HCT116 (cell line): ENCODE measurements around the gene SPEM3. TPM values are rescaled to one million over a fixed set of nuclear protein-coding genes. Genes with fewer than 3 reads are reported as not detected.

Experiments
- ATAC-seq: fragments of 200-7000 bp; cut with Tn5 transposase; 2 replicates; pipeline ENCODE4 v1.9.1; 2020; ENCODE audit warnings: mild to moderate bottlenecking, moderate library complexity
- BruUV-seq: library from RNA; stranded (reverse); fragments of 400-500 nt; replicated peaks from 2 replicates; lab custom pipeline; 2021; lab: Mats Ljungman, UMichigan
- CTCF ChIA-PET: fragments of 300-600 bp; sonication (Branson Sonifier 250); formaldehyde crosslinking; loops from one replicate; lab custom pipeline; 2021; ENCODE audit warnings: antibody characterized with exemption; lab: Charles Lee
- POLR2A ChIA-PET: fragments of 300-600, 350-600 bp; sonication (Branson Sonifier 250); formaldehyde crosslinking; loops from one replicate; lab custom pipeline; 2021; ENCODE audit warnings: antibody characterized with exemption; lab: Charles Lee
- RAD21 ChIA-PET, 2 experiments: fragments of 300-600 bp; sonication (Branson Sonifier 250); formaldehyde crosslinking; loops; one replicate each; lab custom pipeline; 2023; ENCODE audit warnings: low total read pairs in 2 of 2; ENCODE audit not compliant: uncharacterized antibody in 2 of 2, unreplicated experiment in 2 of 2, low non-redundant PET in 1 of 2; lab: Charles Lee
- DNase-seq: peaks from one replicate; pipeline ENCODE4 v3.0.0-alpha.2; 2010; ENCODE audit warnings: low read depth, low spot score
- H2AFZ ChIP-seq: fragments of 200-600 bp; shearing (Covaris generic), sonication (generic); 2 replicates; pipeline ENCODE4 v1.6.1; 2017; ENCODE audit warnings: low read depth, mixed run types, mixed read lengths, antibody characterized with exemption, low read length; ENCODE audit not compliant: poor library complexity, severe bottlenecking
- H3K27ac ChIP-seq: 2 replicates; pipeline ENCODE4 v1.5.1; 2012; ENCODE audit warnings: low read depth, low read length
- H3K27me3 ChIP-seq: fragments of 200-600 bp; sonication (generic); 2 replicates; pipeline ENCODE4 v1.6.1; 2016; ENCODE audit warnings: mixed run types, low read length, mixed read lengths; ENCODE audit not compliant: insufficient read depth
- H3K36me3 ChIP-seq, 2 experiments: fragments of 200-500 bp in 1 of 2; fragments of 200-600 bp in 1 of 2; sonication (Bioruptor generic) in 1 of 2; sonication (generic) in 1 of 2; 2 replicates each; pipeline versions ENCODE4 v1.5.1 to v1.6.1; 2014 to 2016; ENCODE audit warnings: low read length in 2 of 2, inconsistent platforms in 1 of 2, mixed read lengths in 1 of 2, mixed run types in 1 of 2; ENCODE audit not compliant: insufficient read depth in 2 of 2, control insufficient read depth in 1 of 2
- H3K4me1 ChIP-seq, 2 experiments: fragments of 200-600 bp in 1 of 2; sonication (generic) in 1 of 2; 2 replicates each; pipeline versions ENCODE4 v1.5.1 to v1.6.1; 2012 to 2017; ENCODE audit warnings: low read length in 2 of 2, inconsistent platforms in 1 of 2, mild to moderate bottlenecking in 1 of 2, mixed read lengths in 1 of 2, mixed run types in 1 of 2, moderate library complexity in 1 of 2; ENCODE audit not compliant: insufficient read depth in 2 of 2, control insufficient read depth in 1 of 2
- H3K4me2 ChIP-seq: fragments of 200-600 bp; sonication (generic); 2 replicates; pipeline ENCODE4 v1.6.1; 2017; ENCODE audit warnings: mixed run types, low read length, mixed read lengths
- H3K4me3 ChIP-seq, 2 experiments: fragments of 200-600 bp in 1 of 2; sonication (generic) in 1 of 2; replicated peaks in 1 of 2; 2 replicates each; pipeline ENCODE4 v1.5.1; 2011 to 2016; ENCODE audit warnings: low read length in 2 of 2, control low read depth in 1 of 2, low read depth in 1 of 2, mild to moderate bottlenecking in 1 of 2, mixed read lengths in 1 of 2, mixed run types in 1 of 2
- H3K79me2 ChIP-seq: fragments of 200-600 bp; sonication (generic); 2 replicates; pipeline ENCODE4 v1.6.1; 2017; ENCODE audit warnings: mild to moderate bottlenecking, mixed run types, low read length, moderate library complexity, mixed read lengths; ENCODE audit not compliant: insufficient read depth
- H3K9ac ChIP-seq: fragments of 200-600 bp; sonication (generic); 2 replicates; pipeline ENCODE4 v1.6.1; 2016; ENCODE audit warnings: low read length, mixed read lengths
- H3K9me2 ChIP-seq: fragments of 200-600 bp; sonication (generic), shearing (Covaris generic); 2 replicates; pipeline ENCODE4 v1.6.1; 2017; ENCODE audit warnings: mixed run types, mild to moderate bottlenecking, moderate library complexity; ENCODE audit not compliant: insufficient read depth
- H3K9me3 ChIP-seq, 2 experiments: fragments of 200-500 bp in 1 of 2; fragments of 200-600 bp in 1 of 2; sonication (Bioruptor generic) in 1 of 2; sonication (generic) in 1 of 2; 2 replicates each; pipeline ENCODE4 v1.6.1; 2014 to 2017; ENCODE audit warnings: low read length in 2 of 2, mixed read lengths in 2 of 2, inconsistent platforms in 1 of 2, low read depth in 1 of 2, mild to moderate bottlenecking in 1 of 2, mixed run types in 1 of 2, moderate library complexity in 1 of 2; ENCODE audit not compliant: control insufficient read depth in 1 of 2, insufficient read depth in 1 of 2
- H4K20me1 ChIP-seq: fragments of 200-600 bp; sonication (generic), shearing (Covaris generic); 2 replicates; pipeline ENCODE4 v1.6.1; 2017; ENCODE audit warnings: mixed run types, mild to moderate bottlenecking, moderate library complexity; ENCODE audit not compliant: insufficient read depth
- CBX3 ChIP-seq: IDR thresholded peaks from 2 replicates; pipeline ENCODE4 v1.6.1; 2012; ENCODE audit warnings: low read depth
- CEBPB ChIP-seq: IDR thresholded peaks from 2 replicates; pipeline ENCODE4 v1.6.1; 2012; ENCODE audit warnings: low read depth
- EGR1 ChIP-seq: IDR thresholded peaks from 2 replicates; pipeline ENCODE4 v1.6.1; 2012; ENCODE audit warnings: low read depth
- ELF1 ChIP-seq: IDR thresholded peaks from 2 replicates; pipeline ENCODE4 v1.6.1; 2012; ENCODE audit warnings: low read depth, borderline replicate concordance
- EZH2 ChIP-seq: fragments of 200-600 bp; sonication (generic); IDR thresholded peaks from 2 replicates; pipeline ENCODE4 v1.6.1; 2017; ENCODE audit warnings: antibody characterized with exemption, mixed run types
- EZH2phosphoT487 ChIP-seq: fragments of 200-600 bp; IDR thresholded peaks from 2 replicates; pipeline ENCODE4 v1.6.1; 2018; ENCODE audit warnings: antibody characterized with exemption, borderline replicate concordance
- JUND ChIP-seq: IDR thresholded peaks from 2 replicates; pipeline ENCODE4 v1.6.1; 2012
- POLR2A ChIP-seq: IDR thresholded peaks from 2 replicates; pipeline ENCODE4 v1.7.0; 2011; ENCODE audit warnings: borderline replicate concordance; ENCODE audit not compliant: insufficient read depth, insufficient read length; ENCODE audit errors: extremely low read depth
- POLR2AphosphoS5 ChIP-seq: IDR thresholded peaks from 2 replicates; pipeline ENCODE4 v1.6.1; 2011; ENCODE audit warnings: mild to moderate bottlenecking, low read depth, low read length, moderate library complexity
- SIN3A ChIP-seq: IDR thresholded peaks from 2 replicates; pipeline ENCODE4 v1.6.1; 2012; ENCODE audit warnings: low read depth
- SP1 ChIP-seq: IDR thresholded peaks from 2 replicates; pipeline ENCODE4 v1.6.1; 2012; ENCODE audit warnings: low read depth
- SRF ChIP-seq: IDR thresholded peaks from 2 replicates; pipeline ENCODE4 v1.6.1; 2012; ENCODE audit warnings: low read depth
- TCF7L2 ChIP-seq: IDR thresholded peaks from 2 replicates; pipeline ENCODE4 v1.7.0; 2011; ENCODE audit warnings: borderline replicate concordance, inconsistent platforms; ENCODE audit not compliant: insufficient read depth, insufficient read length; ENCODE audit errors: extremely low read depth
- YY1 ChIP-seq: IDR thresholded peaks from 2 replicates; pipeline ENCODE4 v1.6.1; 2011; ENCODE audit warnings: low read length, low read depth, moderate library complexity, mild to moderate bottlenecking; ENCODE audit not compliant: insufficient replicate concordance; ENCODE audit errors: extremely low read depth
- ZFX ChIP-seq: fragments of 450-650 bp; IDR thresholded peaks from 2 replicates; pipeline ENCODE4 v1.6.1; 2017
- ZNF274 ChIP-seq: fragments of 200-500 bp; sonication (Bioruptor generic); IDR thresholded peaks from 2 replicates; pipeline ENCODE4 v1.6.1; 2014; ENCODE audit warnings: mild to moderate bottlenecking, low read depth, low read length, inconsistent platforms
- intact Hi-C: fragments of 100-400 bp; cut with micrococcal nuclease; formaldehyde crosslinking; loops from 2 replicates; pipeline ENCODE4 v1.10.0; 2022
- total RNA-seq: library from RNA; stranded (reverse); gene quantifications from one replicate; pipeline ENCODE4 v1.2.1, GENCODE V29; 2021; ENCODE audit not compliant: unreplicated experiment
- TF ChIP-seq, protein P1 (sequence below): IDR thresholded peaks from 2 replicates; pipeline ENCODE4 v1.6.1; 2011; ENCODE audit warnings: mild to moderate bottlenecking, low read length, moderate library complexity; ENCODE audit not compliant: insufficient replicate concordance; ENCODE audit errors: extremely low read depth
- TF ChIP-seq, protein P2 (sequence below): IDR thresholded peaks from 2 replicates; pipeline ENCODE4 v1.6.1; 2012

Gene SPEM3
- total RNA-seq, 1 experiment from 2014 or later: not detected

- CTCF ChIA-PET: no interaction called here
- peak overlapping the region; percentile 89; the same call in 1 of the 2 replicates for H3K9ac ChIP-seq
- peaks cover 36% of the 10 kb centered on the region for H3K79me2 ChIP-seq
Observed at GRCh38 chr17:7477392-7478275, 49.0 kb downstream of the SPEM3 start.

More at GRCh38 chr17:7477392-7478275, 49.0 kb downstream of the SPEM3 start:
- Histone ChIP-seq H3K4me3 (no peak overlapping the region), H3K9me2 (no peaks in the 10 kb centered on the region), H3K4me2 (peak overlapping the region; percentile 100), H3K27ac (peak overlapping the region; percentile 11; the same call in 1 of the 2 replicates), H3K27me3 (no peaks in the 10 kb centered on the region), H3K36me3 (no peaks in the 10 kb centered on the region), H2AFZ (no peak overlapping the region), H3K4me1 (peaks cover 25 to 54% of the 10 kb centered on the region in 2 experiments), H4K20me1 (no peaks in the 10 kb centered on the region), H3K9me3 (no peaks in the 10 kb centered on the region)
- DNase-seq: no peak
- POLR2A ChIA-PET: interaction anchor here (0.9 kb wide), 1 partner anchor 32 kb away, joined by 3 read pairs; no protein-coding TSS in a partner anchor
- intact Hi-C loops: loop anchor here (2.0 kb wide), 1 partner anchor 121 kb away; no protein-coding TSS in a partner anchor
- no peak for ATAC-seq
- TF ChIP-seq CEBPB: no peak
- TF ChIP-seq EGR1: no peak
- TF ChIP-seq SIN3A: no peak
- TF ChIP-seq TCF7L2: no peak
- TF ChIP-seq SRF: no peak
- no peak for TF ChIP-seq EZH2
- no peak for TF ChIP-seq JUND
- TF ChIP-seq ZNF274: no peak
- TF ChIP-seq SP1: no peak
- no peak for TF ChIP-seq ELF1
- TF ChIP-seq, protein P1, sequence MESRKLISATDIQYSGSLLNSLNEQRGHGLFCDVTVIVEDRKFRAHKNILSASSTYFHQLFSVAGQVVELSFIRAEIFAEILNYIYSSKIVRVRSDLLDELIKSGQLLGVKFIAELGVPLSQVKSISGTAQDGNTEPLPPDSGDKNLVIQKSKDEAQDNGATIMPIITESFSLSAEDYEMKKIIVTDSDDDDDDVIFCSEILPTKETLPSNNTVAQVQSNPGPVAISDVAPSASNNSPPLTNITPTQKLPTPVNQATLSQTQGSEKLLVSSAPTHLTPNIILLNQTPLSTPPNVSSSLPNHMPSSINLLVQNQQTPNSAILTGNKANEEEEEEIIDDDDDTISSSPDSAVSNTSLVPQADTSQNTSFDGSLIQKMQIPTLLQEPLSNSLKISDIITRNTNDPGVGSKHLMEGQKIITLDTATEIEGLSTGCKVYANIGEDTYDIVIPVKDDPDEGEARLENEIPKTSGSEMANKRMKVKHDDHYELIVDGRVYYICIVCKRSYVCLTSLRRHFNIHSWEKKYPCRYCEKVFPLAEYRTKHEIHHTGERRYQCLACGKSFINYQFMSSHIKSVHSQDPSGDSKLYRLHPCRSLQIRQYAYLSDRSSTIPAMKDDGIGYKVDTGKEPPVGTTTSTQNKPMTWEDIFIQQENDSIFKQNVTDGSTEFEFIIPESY: no peak
- TF ChIP-seq, protein P2, sequence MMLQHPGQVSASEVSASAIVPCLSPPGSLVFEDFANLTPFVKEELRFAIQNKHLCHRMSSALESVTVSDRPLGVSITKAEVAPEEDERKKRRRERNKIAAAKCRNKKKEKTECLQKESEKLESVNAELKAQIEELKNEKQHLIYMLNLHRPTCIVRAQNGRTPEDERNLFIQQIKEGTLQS: no peak
- no peak for TF ChIP-seq EZH2phosphoT487
- no peak for TF ChIP-seq CBX3
- no peak for TF ChIP-seq ZFX
- TF ChIP-seq POLR2AphosphoS5: no peak
- no peak for TF ChIP-seq POLR2A
- TF ChIP-seq YY1: no peak
- BruUV-seq: no TSS peak
- RAD21 ChIA-PET: no interaction called here
